ENCODE measurements around the gene COLEC12.

DNA sequence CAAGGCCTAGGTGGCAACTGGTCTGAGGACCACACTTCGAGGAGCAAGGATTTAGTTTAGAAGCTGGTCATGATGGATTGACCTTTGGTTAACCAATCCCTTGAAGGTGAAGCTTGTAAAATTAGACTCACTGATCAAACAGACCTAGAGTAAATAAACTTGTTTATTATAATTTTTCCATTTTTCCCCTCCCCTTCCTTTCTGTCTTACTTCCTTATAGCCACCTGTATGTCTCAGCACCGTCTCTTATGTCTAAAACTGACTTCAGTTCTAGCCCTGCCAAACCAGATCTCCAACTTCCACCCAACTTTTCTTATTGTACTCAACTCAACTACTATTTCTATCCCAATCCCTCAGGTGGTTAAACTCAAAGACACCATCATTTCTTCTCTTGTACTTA is 139.8 kb downstream of the COLEC12 start:
- TF ChIP-seq CTCF (IDR thresholded peaks at IDR 0.05) (no peak), POLR2A (IDR thresholded peaks at IDR 0.05) (no peak), EP300 (IDR thresholded peaks at IDR 0.05) (no peak)
